ENCODE measurements around the gene FARS2. TPM values are rescaled to one million over a fixed set of nuclear protein-coding genes. Genes with fewer than 3 reads are reported as not detected.
A peak's percentile ranks its signal among the peaks of the same experiment; 100 is the strongest.

Gene FARS2
- total and polyA plus RNA-seq, 2 donors (not counting 1 experiment from before 2014, with no cell fraction given): 11.0 to 18.5 TPM

DNA sequence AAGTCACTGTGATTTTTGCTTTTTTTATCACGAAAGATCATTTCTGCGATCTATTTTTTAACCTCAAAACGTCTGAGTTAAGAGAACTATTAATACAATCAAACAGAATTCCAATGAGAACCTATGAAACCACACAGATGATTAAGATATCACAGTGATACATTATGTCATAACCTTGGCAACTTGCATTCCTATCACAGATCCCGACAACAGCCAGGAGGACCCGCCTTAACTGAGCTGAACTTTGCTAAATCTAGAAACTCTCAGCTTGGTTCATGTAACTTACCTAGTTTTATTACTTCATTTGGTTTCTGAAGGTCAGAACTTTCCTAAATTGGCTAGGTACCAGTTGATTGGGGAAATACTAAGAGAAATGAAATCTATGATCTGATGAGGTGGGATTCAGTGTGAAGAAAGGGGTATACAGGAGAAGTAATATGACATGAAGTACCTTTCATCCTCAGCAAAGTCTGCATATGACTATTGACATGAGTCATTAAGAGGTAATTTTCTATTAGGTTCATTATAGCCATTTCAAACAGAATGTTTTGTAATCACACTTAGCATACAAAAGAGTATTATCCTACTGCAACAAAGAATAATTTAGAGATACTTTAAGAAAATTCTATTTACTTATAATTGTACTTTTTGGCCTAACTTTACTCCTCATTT, 11.7 kb upstream of the FARS2 start:
- no peaks in the 10 kb centered on the region for H3K9me3 ChIP-seq (ENCODE audit: control insufficient read depth, insufficient read depth, low read depth, low read length)
- no peaks in the 10 kb centered on the region for H4K20me1 ChIP-seq (ENCODE audit: control insufficient read depth, extremely low read depth, insufficient read depth, low read length)
- H3K4me3 ChIP-seq (replicated peaks in 1 of 4; ENCODE audit: control extremely low read depth in 1 of 4, insufficient read depth in 1 of 4, low read depth in 3 of 4, low read length in 4 of 4): no peak overlapping the region
- TF ChIP-seq EZH2 (IDR thresholded peaks at IDR 0.05; ENCODE audit: low read length, missing control alignments): no peak
- TF ChIP-seq, protein P1, sequence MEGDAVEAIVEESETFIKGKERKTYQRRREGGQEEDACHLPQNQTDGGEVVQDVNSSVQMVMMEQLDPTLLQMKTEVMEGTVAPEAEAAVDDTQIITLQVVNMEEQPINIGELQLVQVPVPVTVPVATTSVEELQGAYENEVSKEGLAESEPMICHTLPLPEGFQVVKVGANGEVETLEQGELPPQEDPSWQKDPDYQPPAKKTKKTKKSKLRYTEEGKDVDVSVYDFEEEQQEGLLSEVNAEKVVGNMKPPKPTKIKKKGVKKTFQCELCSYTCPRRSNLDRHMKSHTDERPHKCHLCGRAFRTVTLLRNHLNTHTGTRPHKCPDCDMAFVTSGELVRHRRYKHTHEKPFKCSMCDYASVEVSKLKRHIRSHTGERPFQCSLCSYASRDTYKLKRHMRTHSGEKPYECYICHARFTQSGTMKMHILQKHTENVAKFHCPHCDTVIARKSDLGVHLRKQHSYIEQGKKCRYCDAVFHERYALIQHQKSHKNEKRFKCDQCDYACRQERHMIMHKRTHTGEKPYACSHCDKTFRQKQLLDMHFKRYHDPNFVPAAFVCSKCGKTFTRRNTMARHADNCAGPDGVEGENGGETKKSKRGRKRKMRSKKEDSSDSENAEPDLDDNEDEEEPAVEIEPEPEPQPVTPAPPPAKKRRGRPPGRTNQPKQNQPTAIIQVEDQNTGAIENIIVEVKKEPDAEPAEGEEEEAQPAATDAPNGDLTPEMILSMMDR (conservative IDR thresholded peaks at IDR 0.05 in 1 of 2, IDR thresholded peaks at IDR 0.05 in 1 of 2; ENCODE audit: low read depth in 1 of 2, low read length in 2 of 2): no peak
- H3K9ac ChIP-seq (ENCODE audit: insufficient read depth, low read length): no peak overlapping the region
- no peaks in the 10 kb centered on the region for H3K4me1 ChIP-seq (ENCODE audit: control insufficient read depth, extremely low read depth, insufficient read depth, low read length)
- no peak overlapping the region for H2AFZ ChIP-seq (ENCODE audit: low read length)
- peak in 1 of 2 donors; percentile 52 for DNase-seq (ENCODE audit: low read depth in 2 of 2)
- no peak overlapping the region for H3K27ac ChIP-seq (ENCODE audit: insufficient read depth, low read length)
- H3K36me3 ChIP-seq (ENCODE audit: control insufficient read depth, insufficient read depth, low read length): no peaks in the 10 kb centered on the region
- no peaks in the 10 kb centered on the region for H3K79me2 ChIP-seq (ENCODE audit: control insufficient read depth, insufficient read depth, low read length)
- H3K27me3 ChIP-seq (ENCODE audit: control insufficient read depth, insufficient read depth, low read length): no peaks in the 10 kb centered on the region
- H3K4me2 ChIP-seq (ENCODE audit: extremely low read depth, insufficient read depth, low read length): no peak overlapping the region

DNA sequence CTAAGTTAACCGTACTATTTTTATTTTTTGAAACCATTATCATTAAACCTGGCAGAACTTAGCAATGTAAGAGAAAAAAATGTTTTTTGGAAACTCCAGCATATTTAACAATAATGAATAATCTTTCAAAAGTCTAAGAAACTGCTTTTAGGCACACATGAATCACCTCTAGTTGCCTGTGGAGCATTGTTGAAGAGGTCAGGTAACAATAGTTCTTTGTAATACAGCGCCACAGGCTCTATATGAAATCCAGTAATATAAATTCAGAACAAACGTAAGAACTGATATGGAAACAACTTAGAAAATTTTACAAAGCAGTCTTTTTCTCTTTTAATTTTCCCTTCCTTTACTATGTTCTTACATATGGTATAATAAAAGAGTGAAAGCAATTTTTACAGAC, 10.9 kb upstream of the FARS2 start:
- TF ChIP-seq EZH2 (IDR thresholded peaks at IDR 0.05; ENCODE audit: low read length, missing control alignments): no peak
- TF ChIP-seq, protein P1 (conservative IDR thresholded peaks at IDR 0.05 in 1 of 2, IDR thresholded peaks at IDR 0.05 in 1 of 2; ENCODE audit: low read depth in 1 of 2, low read length in 2 of 2): no peak
- Histone ChIP-seq H3K79me2 (ENCODE audit: control insufficient read depth, insufficient read depth, low read length) (no peaks in the 10 kb centered on the region), H3K4me3 (replicated peaks in 1 of 4; ENCODE audit: control extremely low read depth in 1 of 4, insufficient read depth in 1 of 4, low read depth in 3 of 4, low read length in 4 of 4) (no peak overlapping the region)

DNA sequence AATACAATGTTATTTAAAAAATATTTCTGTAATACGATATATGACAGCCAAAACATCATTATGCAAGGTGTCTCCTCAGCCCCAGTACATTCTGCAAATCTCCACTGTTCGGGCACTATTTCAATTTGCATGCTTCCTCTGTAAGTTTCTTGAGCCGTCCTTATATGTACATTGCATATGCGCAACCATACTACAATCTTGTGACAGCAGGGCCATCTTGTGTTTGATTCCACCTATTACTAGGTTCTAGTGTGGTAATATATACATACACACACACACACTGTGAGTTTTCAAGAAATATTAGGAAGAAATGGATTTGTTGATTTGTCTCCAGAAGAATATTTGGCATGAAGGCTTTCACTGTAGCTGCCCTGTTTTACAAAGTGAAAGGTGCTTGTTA, 10.4 kb upstream of the FARS2 start:
- no peak for TF ChIP-seq EZH2 (IDR thresholded peaks at IDR 0.05; ENCODE audit: low read length, missing control alignments)
- TF ChIP-seq, protein P1 (conservative IDR thresholded peaks at IDR 0.05 in 1 of 2, IDR thresholded peaks at IDR 0.05 in 1 of 2; ENCODE audit: low read depth in 1 of 2, low read length in 2 of 2): no peak
- no peak overlapping the region for H3K4me2 ChIP-seq (ENCODE audit: extremely low read depth, insufficient read depth, low read length)
- H3K27me3 ChIP-seq (ENCODE audit: control insufficient read depth, insufficient read depth, low read length): no peaks in the 10 kb centered on the region
- H3K36me3 ChIP-seq (ENCODE audit: control insufficient read depth, insufficient read depth, low read length): no peaks in the 10 kb centered on the region
- DNase-seq (ENCODE audit: low read depth in 2 of 2): peak in 1 of 2 donors; percentile 17
- H4K20me1 ChIP-seq (ENCODE audit: control insufficient read depth, extremely low read depth, insufficient read depth, low read length): no peaks in the 10 kb centered on the region
- no peak overlapping the region for H2AFZ ChIP-seq (ENCODE audit: low read length)
- no peak overlapping the region for H3K9ac ChIP-seq (ENCODE audit: insufficient read depth, low read length)
- no peak overlapping the region for H3K27ac ChIP-seq (ENCODE audit: insufficient read depth, low read length)
- H3K9me3 ChIP-seq (ENCODE audit: control insufficient read depth, insufficient read depth, low read depth, low read length): no peaks in the 10 kb centered on the region
- no peaks in the 10 kb centered on the region for H3K79me2 ChIP-seq (ENCODE audit: control insufficient read depth, insufficient read depth, low read length)
- no peak overlapping the region for H3K4me3 ChIP-seq (replicated peaks in 1 of 4; ENCODE audit: control extremely low read depth in 1 of 4, insufficient read depth in 1 of 4, low read depth in 3 of 4, low read length in 4 of 4)
- H3K4me1 ChIP-seq (ENCODE audit: control insufficient read depth, extremely low read depth, insufficient read depth, low read length): no peaks in the 10 kb centered on the region

More for the DNA sequence above, 10.9 kb upstream of the FARS2 start:
- no peak overlapping the region for H3K9ac ChIP-seq (ENCODE audit: insufficient read depth, low read length)
- no peak for DNase-seq (ENCODE audit: low read depth in 2 of 2)
- no peaks in the 10 kb centered on the region for H4K20me1 ChIP-seq (ENCODE audit: control insufficient read depth, extremely low read depth, insufficient read depth, low read length)
- H3K27ac ChIP-seq (ENCODE audit: insufficient read depth, low read length): no peak overlapping the region
- H2AFZ ChIP-seq (ENCODE audit: low read length): no peak overlapping the region
- no peak overlapping the region for H3K4me2 ChIP-seq (ENCODE audit: extremely low read depth, insufficient read depth, low read length)
- no peaks in the 10 kb centered on the region for H3K36me3 ChIP-seq (ENCODE audit: control insufficient read depth, insufficient read depth, low read length)
- no peaks in the 10 kb centered on the region for H3K4me1 ChIP-seq (ENCODE audit: control insufficient read depth, extremely low read depth, insufficient read depth, low read length)
- H3K27me3 ChIP-seq (ENCODE audit: control insufficient read depth, insufficient read depth, low read length): no peaks in the 10 kb centered on the region
- no peaks in the 10 kb centered on the region for H3K9me3 ChIP-seq (ENCODE audit: control insufficient read depth, insufficient read depth, low read depth, low read length)

Measured in fibroblast of lung (primary cell).